ENCODE results near the gene NGEF.

Gene NGEF

DNA sequence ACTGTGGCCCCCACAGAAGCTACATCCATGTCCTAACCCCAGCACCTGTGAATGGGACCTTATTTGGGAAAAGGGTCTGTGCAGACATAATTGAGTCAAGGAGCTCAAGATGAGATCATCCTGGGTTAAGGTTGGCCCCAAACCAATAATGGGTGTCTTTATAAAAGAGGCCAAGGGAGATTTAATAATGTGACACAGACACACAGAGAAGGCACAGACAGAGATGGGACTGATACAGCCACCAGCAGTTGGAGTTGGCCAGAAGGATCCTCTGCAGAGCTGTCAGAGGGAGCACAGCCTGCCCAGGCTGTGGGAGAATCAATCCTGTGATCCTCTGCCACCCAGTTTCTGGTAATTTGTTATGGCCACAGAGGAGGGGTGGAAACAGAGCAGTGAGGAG, 116.9 kb downstream of the NGEF start:
- no peak for DNase-seq

- DNase-seq, result no peak
Observed at GRCh38 chr2:232894746-232895145, 118.3 kb downstream of the NGEF start.

- no peak for DNase-seq
Observed at GRCh38 chr2:232894251-232894650, 118.8 kb downstream of the NGEF start.

- DNase-seq, result no peak
Observed at GRCh38 chr2:232893834-232894233, 119.2 kb downstream of the NGEF start.

GRCh38 chr2:232892843-232893242, 120.2 kb downstream of the NGEF start:
- no peak for DNase-seq

- no peak for DNase-seq
Observed at GRCh38 chr2:232892221-232892620, 120.8 kb downstream of the NGEF start.

GRCh38 chr2:232891621-232892071, 121.4 kb downstream of the NGEF start:
- DNase-seq, result no peak

- DNase-seq, result no peak
Observed at GRCh38 chr2:232890896-232891601, 122.0 kb downstream of the NGEF start.

GRCh38 chr2:232890536-232890895, 122.5 kb downstream of the NGEF start:
- DNase-seq, result no peak

DNA sequence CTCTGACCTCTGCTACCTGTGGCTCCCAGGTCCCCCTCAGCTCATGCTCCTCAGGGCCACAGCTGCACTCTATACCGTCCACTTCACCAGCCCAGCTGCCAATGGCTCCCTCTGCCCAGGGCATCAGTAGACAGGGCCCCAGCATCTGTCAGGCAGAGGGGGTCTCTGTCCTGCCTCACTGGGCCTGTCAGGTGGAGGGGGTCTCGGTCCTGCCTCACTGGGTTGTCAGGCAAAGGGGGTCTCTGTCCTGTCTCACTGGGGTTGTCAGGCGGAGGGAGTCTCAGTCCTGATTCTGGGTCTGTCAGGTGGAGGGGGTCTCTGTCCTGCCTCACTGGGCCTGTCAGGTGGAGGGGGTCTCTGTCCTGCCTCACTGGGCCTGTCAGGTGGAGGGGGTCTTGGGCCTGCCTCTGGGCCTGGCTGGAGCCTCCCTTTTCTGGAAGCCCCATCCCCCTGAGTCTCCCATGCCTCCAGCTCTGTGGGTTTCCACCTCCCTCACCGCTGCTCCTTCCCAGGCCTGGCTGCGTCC, 123.1 kb downstream of the NGEF start:
- DNase-seq, result no peak

GRCh38 chr2:232888839-232889529, 124.1 kb downstream of the NGEF start:
- DNase-seq, result no peak

DNA sequence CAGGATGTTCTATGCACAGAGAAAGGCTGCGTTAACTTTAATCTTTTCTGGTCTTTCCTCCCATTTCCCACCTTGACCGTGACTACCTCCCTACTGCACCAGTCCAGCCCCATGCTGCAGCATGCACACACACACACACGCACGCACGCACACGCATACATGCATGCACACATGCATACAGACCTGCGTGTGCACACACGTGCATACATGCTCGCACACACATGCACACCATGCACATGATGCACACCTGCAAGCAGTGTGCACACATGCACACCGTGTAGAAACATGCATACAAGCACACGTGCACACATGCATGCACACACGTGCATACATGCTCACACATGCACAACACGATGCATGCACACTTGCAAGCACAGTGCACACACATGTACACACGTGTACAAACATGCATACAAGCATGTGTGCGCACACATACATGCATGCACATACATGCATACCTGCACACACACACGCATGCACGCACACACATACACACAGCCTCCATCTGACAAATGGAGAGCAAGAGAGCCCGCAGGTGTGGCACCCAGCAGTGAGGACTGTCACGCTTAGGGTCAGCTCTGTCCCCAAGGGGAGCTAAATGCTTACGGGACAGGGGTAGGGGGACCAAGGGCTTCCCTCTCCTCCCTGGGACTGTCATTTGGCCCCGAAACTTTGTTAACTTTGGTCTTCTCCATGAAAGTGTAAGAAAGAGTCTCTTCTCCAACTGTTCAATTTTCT, 124.8 kb downstream of the NGEF start:
- no peak for DNase-seq

DNA sequence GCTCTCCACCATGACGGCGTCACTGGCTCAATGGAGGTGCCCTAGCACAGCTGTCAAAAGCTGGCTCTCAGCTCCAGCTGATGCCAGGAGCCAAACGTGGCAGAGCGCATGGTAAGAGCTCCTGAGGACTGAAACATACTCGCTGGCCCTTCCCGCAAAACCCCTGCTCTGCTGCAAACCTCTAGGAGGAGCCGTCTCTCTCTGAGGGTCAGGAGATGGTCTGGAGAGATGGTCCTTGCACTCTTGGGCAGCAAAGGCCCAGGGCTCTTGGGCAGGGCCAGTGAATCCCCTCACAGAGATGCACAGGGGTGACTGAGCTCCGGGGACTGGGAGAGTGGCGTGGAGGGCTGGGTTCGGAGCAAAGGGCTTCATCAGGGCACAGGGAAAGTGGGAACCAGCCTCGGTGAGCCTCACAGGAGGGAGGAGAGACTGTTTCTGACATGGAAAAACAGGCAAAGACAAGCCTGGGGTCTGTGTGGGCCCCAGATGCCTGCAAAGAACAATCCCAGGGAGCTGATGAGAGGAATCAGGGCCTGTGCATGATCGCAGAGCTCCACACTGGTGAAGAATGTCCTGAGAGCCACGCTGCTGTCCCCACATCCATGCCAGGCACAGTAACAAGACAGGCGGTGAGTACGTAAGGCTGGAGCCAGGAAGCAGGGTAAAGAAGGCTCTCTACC, 125.7 kb downstream of the NGEF start:
- DNase-seq, result no peak

- no peak for DNase-seq
Observed at GRCh38 chr2:232886632-232887031, 126.4 kb downstream of the NGEF start.

DNA sequence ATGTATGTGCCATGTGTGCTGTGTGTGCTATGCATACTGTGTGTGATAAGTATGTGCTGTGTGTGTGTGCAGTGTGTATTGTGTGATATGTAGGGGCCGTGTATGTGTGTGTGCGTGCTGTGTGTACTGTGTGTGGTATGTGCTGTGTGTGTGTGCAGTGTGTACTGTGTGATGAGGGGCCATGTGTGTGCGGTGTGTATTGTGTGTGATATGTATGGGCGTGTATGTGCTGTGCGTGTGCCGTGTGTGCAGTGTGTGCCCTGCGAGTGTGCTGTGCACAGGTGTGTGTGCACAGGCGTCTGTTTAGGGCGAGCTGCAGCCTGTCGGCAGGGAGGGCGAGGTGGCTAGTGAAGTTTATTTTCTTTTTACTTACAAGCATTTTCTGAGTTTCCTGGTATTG, 126.9 kb downstream of the NGEF start:
- DNase-seq, result no peak

GRCh38 chr2:232885264-232885961, 127.6 kb downstream of the NGEF start:
- DNase-seq, result no peak

DNA sequence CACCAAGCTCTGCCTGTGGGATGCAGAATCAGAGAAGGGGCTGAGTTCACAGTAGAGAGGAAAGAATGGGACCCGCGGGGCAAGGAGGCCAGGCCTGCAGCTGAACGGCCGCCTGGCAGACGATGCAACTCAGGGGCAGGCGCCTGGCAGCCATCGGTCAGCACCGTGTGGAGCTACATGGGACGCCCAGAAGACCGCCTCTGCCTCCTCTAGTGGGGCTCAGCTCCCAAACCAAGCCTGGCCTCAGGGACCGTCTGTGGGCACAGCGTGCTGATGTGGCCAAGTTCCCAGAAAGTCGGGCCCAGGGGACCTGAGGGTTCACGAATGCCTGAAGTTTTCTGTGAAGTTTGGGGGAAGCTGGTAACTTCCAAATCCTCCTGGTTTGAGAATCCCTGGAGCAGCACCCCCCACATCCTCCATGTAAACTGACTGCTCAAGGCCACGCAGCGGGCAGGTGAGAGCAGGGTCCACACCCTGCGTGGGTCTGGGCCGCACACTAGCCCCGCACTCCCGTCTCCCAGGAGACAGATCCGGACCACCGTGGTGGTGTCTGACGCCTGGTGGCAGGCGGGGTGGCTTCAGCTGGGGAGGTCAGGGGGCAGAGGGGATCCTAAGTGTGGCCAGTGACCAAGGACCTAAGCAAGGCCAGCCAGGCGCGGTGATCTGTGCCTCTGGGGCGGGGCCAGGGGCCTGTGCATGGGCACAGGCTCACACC, 128.3 kb downstream of the NGEF start:
- no peak for DNase-seq

- DNase-seq, result no peak
Observed at GRCh38 chr2:232884001-232884421, 129.0 kb downstream of the NGEF start.

GRCh38 chr2:232883116-232883721, 129.8 kb downstream of the NGEF start:
- no peak for DNase-seq

GRCh38 chr2:232882505-232883115, 130.4 kb downstream of the NGEF start:
- DNase-seq, result no peak

GRCh38 chr2:232882085-232882484, 131.0 kb downstream of the NGEF start:
- DNase-seq, result no peak
